SU-DHL-6 (cell line): ENCODE measurements around the gene KLHDC8B.

Source experiments
- H2AFZ ChIP-seq: fragments of 200-600 bp; sonication (generic); 2 replicates; pipeline ENCODE4 v1.6.1; 2014; ENCODE audit warnings: low read depth, mild to moderate bottlenecking, moderate library complexity, mixed read lengths, antibody characterized with exemption, low read length; ENCODE audit not compliant: severe bottlenecking
- H3F3A ChIP-seq: fragments of 200-600 bp; shearing (Covaris generic); 2 replicates; pipeline ENCODE4 v1.6.0; 2016; ENCODE audit warnings: antibody characterized with exemption, mild to moderate bottlenecking; ENCODE audit not compliant: insufficient read depth
- H3K27ac ChIP-seq: fragments of 200-600 bp; sonication (generic); 2 replicates; pipeline ENCODE4 v1.5.1; 2016; ENCODE audit warnings: low read depth, mild to moderate bottlenecking, low read length, moderate library complexity, mixed read lengths
- H3K27me3 ChIP-seq: fragments of 200-600 bp; sonication (generic), shearing (Covaris generic); 2 replicates; pipeline ENCODE4 v1.6.0; 2014; ENCODE audit warnings: mild to moderate bottlenecking, low read length
- H3K36me3 ChIP-seq: fragments of 200-600 bp; sonication (generic); 2 replicates; pipeline ENCODE4 v1.6.1; 2014; ENCODE audit warnings: mild to moderate bottlenecking, low read length, mixed read lengths
- H3K4me2 ChIP-seq: fragments of 300-600, 200-600 bp; shearing (Covaris generic), sonication (generic); 2 replicates; pipeline ENCODE4 v1.6.0; 2014; ENCODE audit warnings: low read length, low read depth, mild to moderate bottlenecking; ENCODE audit not compliant: poor library complexity, severe bottlenecking
- H3K4me3 ChIP-seq: fragments of 200-600 bp; sonication (generic); 2 replicates; pipeline ENCODE4 v1.5.1; 2014; ENCODE audit warnings: antibody characterized with exemption, low read length, mild to moderate bottlenecking, mixed read lengths; ENCODE audit not compliant: insufficient read depth, poor library complexity, severe bottlenecking
- H3K79me2 ChIP-seq: fragments of 200-600 bp; sonication (generic); 2 replicates; pipeline ENCODE4 v1.6.1; 2014; ENCODE audit warnings: mild to moderate bottlenecking, low read length, moderate library complexity; ENCODE audit not compliant: insufficient read depth
- H3K9ac ChIP-seq: fragments of 200-600 bp; sonication (generic); 2 replicates; pipeline ENCODE4 v1.7.0; 2014; ENCODE audit warnings: mild to moderate bottlenecking, low read length
- H3K9me2 ChIP-seq: fragments of 200-600 bp; sonication (generic); replicated peaks from 2 replicates; pipeline ENCODE4 v1.6.1; 2014; ENCODE audit warnings: low read length; ENCODE audit not compliant: insufficient read depth
- H3K9me3 ChIP-seq: fragments of 200-600 bp; sonication (generic); 2 replicates; pipeline ENCODE4 v1.6.1; 2014; ENCODE audit warnings: low read length, mixed read lengths; ENCODE audit not compliant: insufficient read depth
- H4K20me1 ChIP-seq: fragments of 200-600 bp; sonication (generic); 2 replicates; pipeline ENCODE4 v1.6.1; 2014; ENCODE audit warnings: low read depth, mild to moderate bottlenecking, antibody characterized with exemption, low read length, moderate library complexity, mixed read lengths
- EZH2phosphoT487 ChIP-seq: fragments of 200-600 bp; sonication (generic), shearing (Covaris generic); conservative IDR thresholded peaks from 2 replicates; pipeline ENCODE4 v1.6.1; 2018; ENCODE audit warnings: mild to moderate bottlenecking, antibody characterized with exemption, low read length, moderate library complexity, mixed read lengths
- TF ChIP-seq, protein P1 (sequence below): fragments of 200-600 bp; sonication (generic); IDR thresholded peaks from one replicate; pipeline ENCODE4 v1.5.1; 2017; ENCODE audit warnings: antibody characterized with exemption, mild to moderate bottlenecking, low read length, moderate library complexity; ENCODE audit not compliant: insufficient read depth, poor library complexity, severe bottlenecking

KLHDC8B gene

DNA sequence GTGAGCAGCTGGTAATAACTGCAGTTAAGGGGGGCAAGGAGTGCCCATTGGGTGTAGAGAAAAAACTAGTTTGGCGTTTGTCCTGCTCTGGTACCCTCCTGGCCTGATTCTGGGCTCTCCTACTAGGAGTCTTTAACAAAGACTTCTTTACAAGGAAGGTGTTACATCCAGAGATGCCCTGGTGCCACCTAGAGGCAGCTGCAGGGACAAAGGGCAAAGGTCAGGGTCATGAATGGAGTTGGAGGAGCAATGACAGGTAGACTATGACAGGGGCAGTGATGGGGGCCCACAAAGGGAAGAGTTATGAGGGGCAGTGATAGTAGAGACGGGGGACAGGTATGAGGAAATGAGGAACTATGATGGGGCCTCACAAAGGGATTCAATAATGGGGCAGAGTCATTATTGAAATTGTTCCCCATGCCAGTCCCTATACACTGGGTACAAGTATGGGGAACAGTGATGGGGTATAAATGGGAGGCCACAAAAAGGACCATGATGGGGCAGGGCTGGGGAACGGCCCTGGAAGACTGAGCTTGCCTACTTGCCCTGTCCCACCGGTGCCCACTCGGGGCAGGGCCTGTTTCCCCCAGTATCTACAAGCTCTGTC, 13.2 kb upstream of the KLHDC8B start:
- H3K27me3 ChIP-seq: no peaks in the 10 kb centered on the region
- no peak overlapping the region for H3K4me2 ChIP-seq
- no peaks in the 10 kb centered on the region for H3K9me2 ChIP-seq
- H2AFZ ChIP-seq: no peak overlapping the region
- H4K20me1 ChIP-seq: no peaks in the 10 kb centered on the region
- no peak overlapping the region for H3K4me3 ChIP-seq
- TF ChIP-seq EZH2phosphoT487: no peak
- TF ChIP-seq, protein P1, sequence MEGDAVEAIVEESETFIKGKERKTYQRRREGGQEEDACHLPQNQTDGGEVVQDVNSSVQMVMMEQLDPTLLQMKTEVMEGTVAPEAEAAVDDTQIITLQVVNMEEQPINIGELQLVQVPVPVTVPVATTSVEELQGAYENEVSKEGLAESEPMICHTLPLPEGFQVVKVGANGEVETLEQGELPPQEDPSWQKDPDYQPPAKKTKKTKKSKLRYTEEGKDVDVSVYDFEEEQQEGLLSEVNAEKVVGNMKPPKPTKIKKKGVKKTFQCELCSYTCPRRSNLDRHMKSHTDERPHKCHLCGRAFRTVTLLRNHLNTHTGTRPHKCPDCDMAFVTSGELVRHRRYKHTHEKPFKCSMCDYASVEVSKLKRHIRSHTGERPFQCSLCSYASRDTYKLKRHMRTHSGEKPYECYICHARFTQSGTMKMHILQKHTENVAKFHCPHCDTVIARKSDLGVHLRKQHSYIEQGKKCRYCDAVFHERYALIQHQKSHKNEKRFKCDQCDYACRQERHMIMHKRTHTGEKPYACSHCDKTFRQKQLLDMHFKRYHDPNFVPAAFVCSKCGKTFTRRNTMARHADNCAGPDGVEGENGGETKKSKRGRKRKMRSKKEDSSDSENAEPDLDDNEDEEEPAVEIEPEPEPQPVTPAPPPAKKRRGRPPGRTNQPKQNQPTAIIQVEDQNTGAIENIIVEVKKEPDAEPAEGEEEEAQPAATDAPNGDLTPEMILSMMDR: peak; percentile 79
- H3K27ac ChIP-seq: no peak overlapping the region
- no peaks in the 10 kb centered on the region for H3K36me3 ChIP-seq
- no peaks in the 10 kb centered on the region for H3K79me2 ChIP-seq
- no peaks in the 10 kb centered on the region for H3K9me3 ChIP-seq
- H3F3A ChIP-seq: no peaks in the 10 kb centered on the region
- no peak overlapping the region for H3K9ac ChIP-seq

DNA sequence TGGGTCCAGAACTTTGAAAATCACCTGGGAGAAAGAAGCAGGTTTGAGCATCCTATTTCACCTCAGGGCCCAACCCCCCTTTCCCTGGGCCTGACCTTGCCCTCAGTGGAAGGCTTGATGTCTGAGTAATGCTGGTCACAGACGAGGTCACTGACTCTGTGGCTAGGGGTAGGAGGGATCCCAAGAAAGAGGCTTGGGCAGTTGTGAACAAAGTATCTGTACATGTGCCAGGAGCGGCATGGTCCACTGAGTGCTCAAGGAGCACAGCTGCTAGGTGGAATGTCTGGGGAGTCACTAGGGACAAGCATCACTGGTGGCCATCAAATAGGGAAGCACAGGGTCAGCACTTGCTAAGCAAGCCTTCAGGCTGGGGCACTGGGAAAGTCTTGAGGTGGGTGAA, 12.6 kb upstream of the KLHDC8B start:
- Histone ChIP-seq H3K79me2 (no peaks in the 10 kb centered on the region), H3F3A (no peaks in the 10 kb centered on the region), H4K20me1 (no peaks in the 10 kb centered on the region), H3K9me2 (no peaks in the 10 kb centered on the region), H3K27me3 (no peaks in the 10 kb centered on the region), H3K9ac (no peak overlapping the region), H3K4me2 (no peak overlapping the region), H3K9me3 (no peaks in the 10 kb centered on the region), H3K4me3 (no peak overlapping the region), H2AFZ (no peak overlapping the region), H3K27ac (no peak overlapping the region), H3K36me3 (no peaks in the 10 kb centered on the region)
- TF ChIP-seq, protein P1: no peak
- TF ChIP-seq EZH2phosphoT487: no peak

DNA sequence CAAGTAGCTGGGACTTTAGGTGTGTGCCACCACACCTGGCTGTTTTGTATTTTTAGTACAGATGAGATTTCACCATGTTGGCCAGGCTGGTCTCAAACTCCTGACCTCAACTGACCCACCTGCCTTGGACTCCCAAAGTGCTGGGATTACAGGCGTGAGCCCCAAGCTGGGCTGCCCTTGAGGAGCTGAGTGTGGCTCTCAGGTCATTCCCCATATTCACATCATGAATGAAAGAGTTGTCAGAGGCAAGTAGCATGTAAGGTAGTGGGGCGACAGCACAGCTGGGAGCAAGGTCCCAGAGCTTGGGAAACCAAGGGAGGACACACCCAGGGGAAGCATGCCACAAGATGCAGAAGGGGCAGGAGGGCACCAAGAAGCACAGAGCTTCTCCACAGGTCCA, 10.2 kb upstream of the KLHDC8B start:
- no peaks in the 10 kb centered on the region for H3K9me2 ChIP-seq
- no peaks in the 10 kb centered on the region for H3F3A ChIP-seq
- H3K4me3 ChIP-seq: no peak overlapping the region
- H3K27ac ChIP-seq: no peak overlapping the region
- H3K36me3 ChIP-seq: no peaks in the 10 kb centered on the region
- H2AFZ ChIP-seq: no peak overlapping the region
- no peaks in the 10 kb centered on the region for H3K9me3 ChIP-seq
- H3K4me2 ChIP-seq: no peak overlapping the region
- H3K27me3 ChIP-seq: no peaks in the 10 kb centered on the region
- TF ChIP-seq EZH2phosphoT487: no peak
- TF ChIP-seq, protein P1: no peak
- H4K20me1 ChIP-seq: no peaks in the 10 kb centered on the region
- peaks cover 16% of the 10 kb centered on the region for H3K79me2 ChIP-seq
- no peak overlapping the region for H3K9ac ChIP-seq
